ENCODE results near the gene COMMD7.
"Not testable (repeated sequence)": the region's sequence is repeated elsewhere in the genome, so short reads cannot be mapped to it uniquely, and the experiment has no call there.

Gene COMMD7

DNA sequence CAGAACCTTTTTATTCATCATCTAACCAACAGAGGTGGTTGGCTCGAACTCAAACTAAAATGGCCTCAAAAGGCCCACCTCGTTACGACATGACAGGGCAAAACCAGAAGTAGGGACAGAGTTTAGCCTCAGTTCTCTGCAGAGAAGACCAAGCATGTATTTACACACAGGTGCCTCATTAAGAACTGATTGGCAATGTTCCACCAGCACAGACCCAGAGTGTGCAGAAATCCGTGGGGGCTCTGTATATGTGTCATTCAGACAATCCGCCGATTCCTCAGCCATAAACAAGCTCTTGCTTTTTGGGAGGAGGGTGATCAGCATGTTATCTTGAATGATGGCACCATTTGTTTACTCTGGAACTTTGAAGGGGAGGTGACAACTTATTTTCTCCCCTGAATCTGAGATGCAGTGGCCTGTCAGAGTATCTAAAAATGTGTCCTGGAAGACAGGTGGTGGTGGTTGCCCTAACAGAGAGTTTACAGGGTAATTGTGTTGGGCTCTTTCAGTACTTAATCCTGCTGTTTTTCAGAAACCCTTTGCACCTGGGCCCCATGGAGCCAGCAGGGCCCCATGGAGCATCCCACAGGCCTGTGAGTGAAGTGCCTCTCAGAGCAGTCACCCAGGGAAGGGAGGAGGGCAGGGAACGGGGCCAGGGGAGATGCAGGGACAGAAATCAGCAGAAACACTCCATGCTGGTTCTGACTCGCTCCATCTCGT is 40.4 kb downstream of the COMMD7 start:
- H3K4me3 ChIP-seq (ENCODE audit: control insufficient read depth, low read depth, low read length), result no peak overlapping the region
- TF ChIP-seq, protein P1, sequence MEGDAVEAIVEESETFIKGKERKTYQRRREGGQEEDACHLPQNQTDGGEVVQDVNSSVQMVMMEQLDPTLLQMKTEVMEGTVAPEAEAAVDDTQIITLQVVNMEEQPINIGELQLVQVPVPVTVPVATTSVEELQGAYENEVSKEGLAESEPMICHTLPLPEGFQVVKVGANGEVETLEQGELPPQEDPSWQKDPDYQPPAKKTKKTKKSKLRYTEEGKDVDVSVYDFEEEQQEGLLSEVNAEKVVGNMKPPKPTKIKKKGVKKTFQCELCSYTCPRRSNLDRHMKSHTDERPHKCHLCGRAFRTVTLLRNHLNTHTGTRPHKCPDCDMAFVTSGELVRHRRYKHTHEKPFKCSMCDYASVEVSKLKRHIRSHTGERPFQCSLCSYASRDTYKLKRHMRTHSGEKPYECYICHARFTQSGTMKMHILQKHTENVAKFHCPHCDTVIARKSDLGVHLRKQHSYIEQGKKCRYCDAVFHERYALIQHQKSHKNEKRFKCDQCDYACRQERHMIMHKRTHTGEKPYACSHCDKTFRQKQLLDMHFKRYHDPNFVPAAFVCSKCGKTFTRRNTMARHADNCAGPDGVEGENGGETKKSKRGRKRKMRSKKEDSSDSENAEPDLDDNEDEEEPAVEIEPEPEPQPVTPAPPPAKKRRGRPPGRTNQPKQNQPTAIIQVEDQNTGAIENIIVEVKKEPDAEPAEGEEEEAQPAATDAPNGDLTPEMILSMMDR (conservative IDR thresholded peaks at IDR 0.05; ENCODE audit: control insufficient read depth, insufficient read depth, low read depth, low read length), result no peak

DNA sequence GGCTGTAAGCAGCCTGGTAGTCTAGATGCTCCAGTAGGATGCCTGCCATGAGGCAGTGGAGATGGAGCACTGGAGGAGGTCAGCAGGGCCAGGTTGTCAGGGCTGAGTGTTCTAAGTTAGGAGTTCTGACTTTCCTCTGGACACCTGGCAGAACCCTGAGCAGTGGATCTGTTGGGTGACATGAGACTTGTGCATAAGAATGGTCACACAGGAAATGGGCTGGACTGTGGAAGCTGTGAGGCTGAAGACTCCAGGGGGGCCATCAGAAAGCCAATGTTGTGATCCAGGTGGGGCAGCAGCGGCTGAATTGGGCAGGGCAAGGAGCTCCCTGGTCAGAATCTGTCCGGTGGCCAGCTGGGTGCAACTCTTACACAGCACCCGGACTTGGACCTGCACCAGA is 45.7 kb downstream of the COMMD7 start:
- DNase-seq (ENCODE audit: low read depth), result no peak
- no peak overlapping the region for H3K4me3 ChIP-seq (ENCODE audit: control insufficient read depth, low read depth, low read length)
- TF ChIP-seq, protein P1 (conservative IDR thresholded peaks at IDR 0.05; ENCODE audit: control insufficient read depth, insufficient read depth, low read depth, low read length), result no peak

More for the DNA sequence above, 40.4 kb downstream of the COMMD7 start:
- DNase-seq (ENCODE audit: low read depth), result no peak

DNA sequence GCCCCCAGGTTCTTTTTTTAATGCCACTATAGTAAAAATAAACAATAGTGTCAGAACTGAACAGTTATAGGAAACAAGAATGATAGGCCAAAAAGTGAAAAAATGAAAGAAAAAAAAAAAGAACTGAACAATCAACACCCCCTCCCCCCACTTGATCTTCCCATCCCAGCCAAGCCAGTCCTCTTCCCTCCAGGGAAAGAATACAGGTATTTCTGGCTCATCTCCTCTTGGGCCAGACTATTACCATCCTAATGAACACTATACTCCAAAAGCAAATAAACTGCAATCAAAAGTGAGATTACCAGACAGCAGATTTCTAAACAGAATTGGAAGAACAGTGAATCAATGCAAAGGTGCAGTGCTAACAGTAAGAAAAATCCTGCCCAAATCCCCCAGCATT is 48.2 kb downstream of the COMMD7 start:
- no peak overlapping the region for H3K4me3 ChIP-seq (ENCODE audit: control insufficient read depth, low read depth, low read length)
- TF ChIP-seq, protein P1 (conservative IDR thresholded peaks at IDR 0.05; ENCODE audit: control insufficient read depth, insufficient read depth, low read depth, low read length), result no peak
- no peak for DNase-seq (ENCODE audit: low read depth)

DNA sequence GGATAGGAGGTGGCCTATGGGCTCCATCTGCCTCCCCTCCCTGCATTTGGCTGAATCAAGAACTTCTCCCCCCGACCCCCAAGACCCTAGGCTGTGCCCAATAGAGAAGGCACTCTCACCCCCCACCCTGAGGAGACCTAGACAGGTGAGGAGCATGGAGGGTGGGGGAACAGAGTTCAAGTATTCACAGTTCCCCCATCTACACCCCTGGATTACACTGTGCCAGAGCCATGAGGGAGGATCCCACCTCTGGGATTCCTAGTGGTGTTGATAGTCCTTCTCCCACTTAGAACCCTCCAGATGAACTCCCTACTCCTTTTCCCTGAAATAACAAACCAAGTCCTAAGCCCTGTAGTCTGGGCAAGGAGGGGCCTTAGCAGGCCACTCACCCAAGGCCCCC is 54.3 kb downstream of the COMMD7 start:
- H3K4me3 ChIP-seq (ENCODE audit: control insufficient read depth, low read depth, low read length); DNase-seq (ENCODE audit: low read depth): not testable (repeated sequence)

DNA sequence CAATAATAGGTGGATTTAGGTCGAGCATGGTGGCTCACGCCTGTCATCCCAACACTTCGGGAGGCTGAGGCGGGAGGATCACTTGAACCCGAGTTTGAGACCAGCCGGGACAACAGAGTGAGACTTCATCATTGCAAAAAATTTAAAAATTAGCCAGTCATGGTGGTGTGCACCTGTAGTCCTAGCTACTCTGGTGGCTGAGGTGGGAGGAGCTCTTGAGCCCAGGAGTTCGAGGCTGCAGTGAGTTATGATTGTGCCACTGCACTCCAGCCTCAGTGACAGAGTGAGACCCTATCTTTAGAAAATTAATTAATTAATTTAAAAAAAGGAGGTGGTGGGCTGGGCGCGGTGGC is 56.1 kb downstream of the COMMD7 start:
- no peak overlapping the region for H3K4me3 ChIP-seq (ENCODE audit: control insufficient read depth, low read depth, low read length)
- TF ChIP-seq, protein P1 (conservative IDR thresholded peaks at IDR 0.05; ENCODE audit: control insufficient read depth, insufficient read depth, low read depth, low read length), result no peak
- DNase-seq (ENCODE audit: low read depth), result no peak

DNA sequence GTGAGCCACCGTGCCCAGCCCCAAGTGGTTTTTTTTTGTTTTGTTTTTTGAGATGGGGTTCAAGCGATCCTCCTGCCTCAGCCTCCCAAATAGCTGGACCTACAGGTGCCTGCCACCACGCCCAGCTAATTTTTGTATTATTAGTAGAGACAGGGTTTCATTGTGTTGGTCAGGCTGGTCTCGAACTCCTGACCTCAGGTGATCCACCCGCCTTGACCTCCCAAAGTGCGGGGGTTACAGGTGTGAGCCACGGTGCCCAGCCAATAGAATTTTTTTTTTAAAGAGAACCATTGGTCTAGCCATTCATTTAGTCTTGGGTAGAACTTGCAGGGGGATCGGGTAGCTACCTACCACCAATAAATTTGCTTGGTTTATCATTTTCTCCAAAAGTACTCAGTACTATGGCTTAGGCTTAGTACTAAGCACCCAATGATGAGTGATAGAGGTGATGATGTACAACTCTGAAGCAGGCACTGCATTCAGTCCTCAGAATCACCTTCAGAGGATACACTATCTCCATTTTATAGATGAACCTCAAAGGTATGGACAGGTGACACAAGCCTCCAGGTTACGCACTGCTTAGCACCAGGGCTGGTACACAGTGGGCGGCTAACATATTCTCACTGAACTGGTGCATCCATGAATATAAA is 56.6 kb downstream of the COMMD7 start:
- TF ChIP-seq, protein P1 (conservative IDR thresholded peaks at IDR 0.05; ENCODE audit: control insufficient read depth, insufficient read depth, low read depth, low read length), result no peak
- no peak overlapping the region for H3K4me3 ChIP-seq (ENCODE audit: control insufficient read depth, low read depth, low read length)
- DNase-seq (ENCODE audit: low read depth), result no peak
